Measurements from ENCODE around the gene WNT8B.

Gene WNT8B

GRCh38 chr10:100516847-100517246, 54.0 kb downstream of the WNT8B start:
- Histone ChIP-seq H4K12ac (ENCODE audit: low read depth, low read length) (no peak overlapping the region), H2BK120ac (ENCODE audit: insufficient read depth, low read length, poor library complexity) (no peak overlapping the region), H3K27ac (ENCODE audit: low read depth, low read length) (no peak overlapping the region), H2AK5ac (ENCODE audit: low read length) (no peak overlapping the region), H4K91ac (ENCODE audit: low read depth, low read length) (no peak overlapping the region), H3K4me2 (ENCODE audit: low read length) (no peak overlapping the region), H3K27me3 (ENCODE audit: insufficient read depth, low read length) (peaks cover 5% of the 10 kb centered on the region), H3K36me3 (ENCODE audit: control insufficient read depth in 1 of 2, insufficient read depth in 2 of 2, low read length in 2 of 2) (no peaks in the 10 kb centered on the region), H3K14ac (ENCODE audit: low read length) (no peak overlapping the region), H3K18ac (ENCODE audit: low read length) (no peak overlapping the region), H3K4me1 (ENCODE audit: control insufficient read depth in 1 of 2, insufficient read depth in 2 of 2, low read length in 2 of 2) (peaks cover 5 to 11% of the 10 kb centered on the region in 2 experiments), H3K79me2 (ENCODE audit: control insufficient read depth, insufficient read depth, low read length, poor library complexity) (no peaks in the 10 kb centered on the region), H2BK12ac (ENCODE audit: low read length) (no peak overlapping the region), H4K8ac (ENCODE audit: low read depth, low read length) (no peak overlapping the region), H3K4me3 (ENCODE audit: low read depth, low read length) (no peak overlapping the region), H3K9ac (ENCODE audit: low read length) (no peak overlapping the region), H3K79me1 (ENCODE audit: low read length) (no peaks in the 10 kb centered on the region), H3K23ac (ENCODE audit: low read length) (no peak overlapping the region), H2AFZ (ENCODE audit: insufficient read depth, low read length, poor library complexity) (no peak overlapping the region), H2BK5ac (ENCODE audit: low read depth, low read length, poor library complexity) (no peak overlapping the region), H3K4ac (ENCODE audit: low read depth, low read length) (no peak overlapping the region), H3K9me3 (ENCODE audit: insufficient read depth, low read depth, low read length) (no peaks in the 10 kb centered on the region)
- DNase-seq = peak in 1 of 2 donors; percentile 38
- no CpG with 5 or more reads among the region's 2 CpGs for WGBS (ENCODE audit: extremely low coverage, insufficient coverage, insufficient read length)

DNA sequence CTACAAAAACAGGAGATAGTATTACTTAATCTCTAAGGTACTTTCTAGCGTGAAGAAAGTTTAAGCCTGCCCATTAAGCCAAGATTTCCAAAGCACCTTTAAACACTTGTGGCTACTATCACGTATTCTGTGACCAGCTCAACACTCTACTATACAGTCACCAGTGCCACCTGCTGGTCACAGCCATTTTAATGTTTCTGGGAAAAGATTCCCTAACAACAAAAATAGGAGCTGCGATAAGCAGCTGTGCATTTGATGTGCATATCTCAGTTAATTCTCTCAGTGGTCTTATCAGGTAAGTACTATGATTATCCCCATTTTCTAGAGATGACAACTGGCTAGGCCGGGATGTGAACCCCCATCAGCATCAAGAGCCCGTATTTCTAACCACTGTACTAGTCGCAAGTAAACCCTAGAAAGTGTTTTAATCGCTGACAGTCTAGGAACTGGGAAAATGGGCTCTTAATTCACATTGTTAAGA, 56.0 kb downstream of the WNT8B start:
- no CpG with 5 or more reads among the region's 7 CpGs for WGBS (ENCODE audit: extremely low coverage, insufficient coverage, insufficient read length)
- Histone ChIP-seq H3K4me2 (ENCODE audit: low read length) (peak overlapping the region; percentile 73), H3K23ac (ENCODE audit: low read length) (no peak overlapping the region), H2BK5ac (ENCODE audit: low read depth, low read length, poor library complexity) (no peak overlapping the region), H3K9ac (ENCODE audit: low read length) (no peak overlapping the region), H4K12ac (ENCODE audit: low read depth, low read length) (no peak overlapping the region), H3K4ac (ENCODE audit: low read depth, low read length) (no peak overlapping the region), H3K4me3 (ENCODE audit: low read depth, low read length) (no peak overlapping the region), H3K27me3 (ENCODE audit: insufficient read depth, low read length) (peaks cover 5% of the 10 kb centered on the region), H2BK120ac (ENCODE audit: insufficient read depth, low read length, poor library complexity) (no peak overlapping the region), H2AK5ac (ENCODE audit: low read length) (no peak overlapping the region), H3K36me3 (ENCODE audit: control insufficient read depth in 1 of 2, insufficient read depth in 2 of 2, low read length in 2 of 2) (peaks cover 4 to 5% of the 10 kb centered on the region in 2 experiments), H3K4me1 (ENCODE audit: control insufficient read depth in 1 of 2, insufficient read depth in 2 of 2, low read length in 2 of 2) (peaks cover 5 to 11% of the 10 kb centered on the region in 2 experiments), H4K8ac (ENCODE audit: low read depth, low read length) (no peak overlapping the region), H3K79me2 (ENCODE audit: control insufficient read depth, insufficient read depth, low read length, poor library complexity) (no peaks in the 10 kb centered on the region), H3K9me3 (ENCODE audit: insufficient read depth, low read depth, low read length) (no peaks in the 10 kb centered on the region), H2AFZ (ENCODE audit: insufficient read depth, low read length, poor library complexity) (no peak overlapping the region), H3K27ac (ENCODE audit: low read depth, low read length) (no peak overlapping the region), H4K91ac (ENCODE audit: low read depth, low read length) (no peak overlapping the region), H2BK12ac (ENCODE audit: low read length) (no peak overlapping the region), H3K79me1 (ENCODE audit: low read length) (no peaks in the 10 kb centered on the region), H3K14ac (ENCODE audit: low read length) (no peak overlapping the region), H3K18ac (ENCODE audit: low read length) (no peak overlapping the region)
- peak; percentile 73 to 94 for DNase-seq

GRCh38 chr10:100519311-100520051, 56.7 kb downstream of the WNT8B start, which contains the start of gene SEC31B:
Gene SEC31B (minus strand): TSS chr10:100519861. CDS start chr10:100516952, 2,909 bp downstream.
- Histone ChIP-seq H3K4me3 (ENCODE audit: low read depth, low read length) (peak within 1 kb of the TSS; percentile 62), H3K18ac (ENCODE audit: low read length) (no peak within 1 kb of the TSS), H2AFZ (ENCODE audit: insufficient read depth, low read length, poor library complexity) (peak within 1 kb of the TSS; percentile 64), H4K12ac (ENCODE audit: low read depth, low read length) (peak within 1 kb of the TSS; percentile 37), H3K9ac (ENCODE audit: low read length) (peak within 1 kb of the TSS; percentile 7), H2BK12ac (ENCODE audit: low read length) (no peak within 1 kb of the TSS), H3K4ac (ENCODE audit: low read depth, low read length) (no peak within 1 kb of the TSS), H3K14ac (ENCODE audit: low read length) (peak within 1 kb of the TSS; percentile 40), H3K79me2 (ENCODE audit: control insufficient read depth, insufficient read depth, low read length, poor library complexity) (no peaks in the 10 kb centered on the region), H3K79me1 (ENCODE audit: low read length) (no peaks in the 10 kb centered on the region), H3K9me3 (ENCODE audit: insufficient read depth, low read depth, low read length) (no peaks in the 10 kb centered on the region), H4K8ac (ENCODE audit: low read depth, low read length) (peak within 1 kb of the TSS; percentile 49), H2AK5ac (ENCODE audit: low read length) (no peak within 1 kb of the TSS), H2BK5ac (ENCODE audit: low read depth, low read length, poor library complexity) (no peak within 1 kb of the TSS), H3K4me1 (ENCODE audit: control insufficient read depth in 1 of 2, insufficient read depth in 2 of 2, low read length in 2 of 2) (peaks cover 5 to 11% of the 10 kb centered on the region in 2 experiments), H3K23ac (ENCODE audit: low read length) (no peak within 1 kb of the TSS), H4K91ac (ENCODE audit: low read depth, low read length) (no peak within 1 kb of the TSS), H3K27me3 (ENCODE audit: insufficient read depth, low read length) (peaks cover 5% of the 10 kb centered on the region), H2BK120ac (ENCODE audit: insufficient read depth, low read length, poor library complexity) (no peak within 1 kb of the TSS), H3K4me2 (ENCODE audit: low read length) (peak within 1 kb of the TSS; percentile 73), H3K27ac (ENCODE audit: low read depth, low read length) (no peak within 1 kb of the TSS), H3K36me3 (ENCODE audit: control insufficient read depth in 1 of 2, insufficient read depth in 2 of 2, low read length in 2 of 2) (peaks cover 9 to 11% of the 10 kb centered on the region in 2 experiments)
- WGBS (ENCODE audit: extremely low coverage, insufficient coverage, insufficient read length) = no CpG with 5 or more reads among the region's 72 CpGs
- peak in 1 of 2 donors; percentile 33 for DNase-seq

DNA sequence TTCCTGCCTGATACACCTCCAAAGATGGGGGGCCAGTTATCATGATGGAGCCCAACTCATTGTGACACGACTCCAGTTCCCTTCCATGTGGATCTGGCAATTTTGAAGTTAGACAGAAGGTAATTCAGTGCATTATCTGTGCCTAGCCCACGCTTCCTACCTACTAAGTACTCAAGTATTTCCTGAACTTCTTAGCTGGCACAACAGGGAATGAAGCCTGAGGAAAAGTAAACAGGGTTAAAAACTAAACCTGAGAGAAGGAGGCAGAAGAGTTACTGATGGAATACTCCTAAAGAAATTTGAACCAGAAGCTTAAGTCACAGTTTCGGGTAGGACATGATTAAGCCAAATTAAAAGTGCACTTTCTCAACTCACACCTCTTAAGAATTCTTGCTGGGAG, 58.0 kb downstream of the WNT8B start:
- Histone ChIP-seq H2BK5ac (ENCODE audit: low read depth, low read length, poor library complexity) (no peak overlapping the region), H2AK5ac (ENCODE audit: low read length) (no peak overlapping the region), H2BK12ac (ENCODE audit: low read length) (no peak overlapping the region), H2AFZ (ENCODE audit: insufficient read depth, low read length, poor library complexity) (no peak overlapping the region), H3K4me1 (ENCODE audit: control insufficient read depth in 1 of 2, insufficient read depth in 2 of 2, low read length in 2 of 2) (peaks cover 5 to 11% of the 10 kb centered on the region in 2 experiments), H3K9me3 (ENCODE audit: insufficient read depth, low read depth, low read length) (no peaks in the 10 kb centered on the region), H3K27ac (ENCODE audit: low read depth, low read length) (no peak overlapping the region), H3K79me1 (ENCODE audit: low read length) (no peaks in the 10 kb centered on the region), H3K4me3 (ENCODE audit: low read depth, low read length) (no peak overlapping the region), H4K8ac (ENCODE audit: low read depth, low read length) (no peak overlapping the region), H3K79me2 (ENCODE audit: control insufficient read depth, insufficient read depth, low read length, poor library complexity) (no peaks in the 10 kb centered on the region), H3K4me2 (ENCODE audit: low read length) (no peak overlapping the region), H3K14ac (ENCODE audit: low read length) (no peak overlapping the region), H3K4ac (ENCODE audit: low read depth, low read length) (no peak overlapping the region), H3K18ac (ENCODE audit: low read length) (no peak overlapping the region), H3K36me3 (ENCODE audit: control insufficient read depth in 1 of 2, insufficient read depth in 2 of 2, low read length in 2 of 2) (peaks cover 15 to 21% of the 10 kb centered on the region in 2 experiments), H3K27me3 (ENCODE audit: insufficient read depth, low read length) (peaks cover 5% of the 10 kb centered on the region), H4K12ac (ENCODE audit: low read depth, low read length) (no peak overlapping the region), H3K23ac (ENCODE audit: low read length) (no peak overlapping the region), H4K91ac (ENCODE audit: low read depth, low read length) (no peak overlapping the region), H3K9ac (ENCODE audit: low read length) (no peak overlapping the region), H2BK120ac (ENCODE audit: insufficient read depth, low read length, poor library complexity) (no peak overlapping the region)
- DNase-seq = no peak
- no CpG with 5 or more reads among the region's 3 CpGs for WGBS (ENCODE audit: extremely low coverage, insufficient coverage, insufficient read length)
